ENCODE data around the gene SLC8A1. TPM values are rescaled to one million over a fixed set of nuclear protein-coding genes. Genes with fewer than 3 reads are reported as not detected.

Gene SLC8A1
- total and polyA plus RNA-seq, 2 of the 13 experiments (the other 11 are each of a cell fraction or from before 2014, with no cell fraction given), result not detected

GRCh38 chr2:40317046-40317445, 134.8 kb downstream of the SLC8A1 start:
- H3K79me2 ChIP-seq (ENCODE audit: insufficient read depth, low read length), result no peaks in the 10 kb centered on the region
- H3K27me3 ChIP-seq (ENCODE audit: control insufficient read depth in 1 of 2, insufficient read depth in 2 of 2, low read length in 2 of 2), result no peaks in the 10 kb centered on the region
- ATAC-seq (no peak), FAIRE-seq (no peak), DNase-seq (ENCODE audit: low spot score) (no peak)
- peaks cover 19% of the 10 kb centered on the region for H3K9me3 ChIP-seq (ENCODE audit: low read length)
- H2AFZ ChIP-seq (ENCODE audit: low read length), result no peak overlapping the region
- H3K27ac ChIP-seq (ENCODE audit: extremely low read length, insufficient read depth, low read length), result no peak overlapping the region
- intact Hi-C loops (cut with micrococcal nuclease; ENCODE audit: unreplicated experiment) (no loop called here), in situ Hi-C loops (cut with HindIII; ENCODE audit: extremely low pct_ligation_motif_present, low pct_unique_long_range_greater_than_20kb) (no loop called here)
- no peak overlapping the region for H3K9ac ChIP-seq (ENCODE audit: insufficient read depth, low read depth, low read length)
- no peaks in the 10 kb centered on the region for H4K20me1 ChIP-seq (ENCODE audit: insufficient read depth, low read length)
- H3K4me3 ChIP-seq (replicated peaks in 1 of 3; ENCODE audit: insufficient read depth in 1 of 3, low read depth in 2 of 3, low read length in 3 of 3), result no peak overlapping the region
- no peaks in the 10 kb centered on the region for H3K36me3 ChIP-seq (replicated peaks in 1 of 2; ENCODE audit: control insufficient read depth in 1 of 2, insufficient read depth in 2 of 2, low read length in 2 of 2)
- BruUV-seq (replicated peaks), result no TSS peak
- no peak overlapping the region for H3K4me2 ChIP-seq (ENCODE audit: low read depth, low read length)
- CTCF ChIA-PET (ENCODE audit: low intra/inter-chr PET ratio, low total read pairs), result no interaction called here
- 0% methylated on average over 2 of the region's 2 CpGs for WGBS (ENCODE audit: low lambda C conversion rate)
- POLR2A ChIA-PET, result no interaction called here
- no peaks in the 10 kb centered on the region for H3K4me1 ChIP-seq (ENCODE audit: insufficient read depth, low read length)
- no peak for TF ChIP-seq ZNF143 (CRISPR knock-in tag; IDR thresholded peaks at IDR 0.05)

GRCh38 chr2:40316620-40317019, 135.3 kb downstream of the SLC8A1 start:
- Histone ChIP-seq H2AFZ (ENCODE audit: low read length) (no peak overlapping the region), H3K9ac (ENCODE audit: insufficient read depth, low read depth, low read length) (no peak overlapping the region), H3K4me3 (replicated peaks in 1 of 3; ENCODE audit: insufficient read depth in 1 of 3, low read depth in 2 of 3, low read length in 3 of 3) (no peak overlapping the region), H4K20me1 (ENCODE audit: insufficient read depth, low read length) (no peaks in the 10 kb centered on the region), H3K79me2 (ENCODE audit: insufficient read depth, low read length) (no peaks in the 10 kb centered on the region), H3K27me3 (ENCODE audit: control insufficient read depth in 1 of 2, insufficient read depth in 2 of 2, low read length in 2 of 2) (no peaks in the 10 kb centered on the region), H3K4me1 (ENCODE audit: insufficient read depth, low read length) (no peaks in the 10 kb centered on the region), H3K36me3 (replicated peaks in 1 of 2; ENCODE audit: control insufficient read depth in 1 of 2, insufficient read depth in 2 of 2, low read length in 2 of 2) (no peaks in the 10 kb centered on the region), H3K4me2 (ENCODE audit: low read depth, low read length) (no peak overlapping the region), H3K9me3 (ENCODE audit: low read length) (peaks cover 19% of the 10 kb centered on the region), H3K27ac (ENCODE audit: extremely low read length, insufficient read depth, low read length) (no peak overlapping the region)
- no TSS peak for BruUV-seq (replicated peaks)
- DNase-seq (ENCODE audit: low spot score) (no peak), ATAC-seq (no peak), FAIRE-seq (no peak)
- POLR2A ChIA-PET, result no interaction called here
- CTCF ChIA-PET (ENCODE audit: low intra/inter-chr PET ratio, low total read pairs), result no interaction called here
- intact Hi-C loops (cut with micrococcal nuclease; ENCODE audit: unreplicated experiment) (no loop called here), in situ Hi-C loops (cut with HindIII; ENCODE audit: extremely low pct_ligation_motif_present, low pct_unique_long_range_greater_than_20kb) (no loop called here)
- TF ChIP-seq ZNF75D (CRISPR knock-in tag; IDR thresholded peaks at IDR 0.05; ENCODE audit: borderline replicate concordance) (no peak), CEBPG (CRISPR knock-in tag; IDR thresholded peaks at IDR 0.05) (no peak), CBX5 (CRISPR knock-in tag; IDR thresholded peaks at IDR 0.05; ENCODE audit: borderline replicate concordance) (no peak), GTF3A (CRISPR knock-in tag; conservative IDR thresholded peaks at IDR 0.05) (no peak), ZNF24 (IDR thresholded peaks at IDR 0.05) (no peak), ATF4 (CRISPR knock-in tag; IDR thresholded peaks at IDR 0.05) (no peak), HNRNPH1 (optimal IDR thresholded peaks at IDR 0.05; ENCODE audit: low read depth, low read length) (no peak), KAT7 (CRISPR knock-in tag; IDR thresholded peaks at IDR 0.05; ENCODE audit: borderline replicate concordance) (no peak), HOXA5 (CRISPR knock-in tag; IDR thresholded peaks at IDR 0.05) (no peak), ZNF644 (CRISPR knock-in tag; IDR thresholded peaks at IDR 0.05; ENCODE audit: low read depth) (no peak), ZNF816 (CRISPR knock-in tag; IDR thresholded peaks at IDR 0.05; ENCODE audit: borderline replicate concordance) (no peak), PRPF4 (IDR thresholded peaks at IDR 0.05; ENCODE audit: low read depth, low read length, poor library complexity, severe bottlenecking) (no peak), ETV5 (CRISPR knock-in tag; IDR thresholded peaks at IDR 0.05; ENCODE audit: borderline replicate concordance) (no peak), ZNF737 (CRISPR knock-in tag; IDR thresholded peaks at IDR 0.05; ENCODE audit: borderline replicate concordance) (no peak), ZNF136 (CRISPR knock-in tag; IDR thresholded peaks at IDR 0.05; ENCODE audit: low read depth) (no peak), ZNF275 (CRISPR knock-in tag; IDR thresholded peaks at IDR 0.05; ENCODE audit: borderline replicate concordance) (no peak), RELA (CRISPR knock-in tag; IDR thresholded peaks at IDR 0.05) (no peak), THYN1 (CRISPR knock-in tag; IDR thresholded peaks at IDR 0.05; ENCODE audit: borderline replicate concordance, low read depth) (no peak), ZNF572 (CRISPR knock-in tag; IDR thresholded peaks at IDR 0.05) (no peak)
- WGBS (ENCODE audit: low lambda C conversion rate), result 0% methylated on average over 1 of the region's 1 CpG
